ENCODE results near the gene GMDS.

The GMDS gene

DNA sequence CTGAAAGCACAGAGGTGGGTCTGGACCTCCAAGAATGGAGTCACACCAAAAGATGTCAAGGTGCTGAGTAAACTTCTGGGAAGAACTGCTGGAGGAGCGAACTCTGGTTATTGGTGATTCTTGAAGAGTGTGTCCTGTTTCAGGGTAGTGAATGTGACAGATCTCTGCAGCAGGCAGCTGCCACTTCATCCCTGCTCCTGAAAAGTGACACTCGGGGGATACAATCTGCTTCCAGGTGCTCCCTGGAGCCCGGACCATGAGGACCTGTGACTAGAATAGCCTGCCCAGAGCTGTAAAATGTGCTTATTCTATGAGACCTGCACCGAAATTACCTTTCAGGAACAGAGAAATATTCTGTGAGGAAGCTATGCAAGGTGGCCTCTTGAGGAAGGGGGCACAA, 444.6 kb downstream of the GMDS start:
- no peak for DNase-seq (ENCODE audit: low read depth)

DNA sequence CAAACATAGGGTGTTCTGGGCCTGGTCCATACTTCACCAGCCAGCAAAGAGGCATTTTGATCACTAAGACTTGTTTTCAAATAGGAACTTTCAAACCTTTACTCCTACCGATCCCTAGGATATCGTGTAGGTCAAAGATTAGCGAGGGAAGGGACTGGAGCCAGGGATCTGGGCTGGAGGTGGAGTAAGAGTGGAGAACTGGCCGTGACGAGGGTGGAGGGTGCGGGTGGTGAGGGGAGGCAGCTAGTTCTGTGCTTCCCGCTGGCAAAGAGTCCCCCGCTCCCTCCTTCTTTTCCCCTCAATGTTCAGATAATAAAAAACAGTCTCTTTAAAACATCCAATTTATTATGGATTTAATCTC, 446.5 kb downstream of the GMDS start:
- no peak for DNase-seq (ENCODE audit: low read depth)

DNA sequence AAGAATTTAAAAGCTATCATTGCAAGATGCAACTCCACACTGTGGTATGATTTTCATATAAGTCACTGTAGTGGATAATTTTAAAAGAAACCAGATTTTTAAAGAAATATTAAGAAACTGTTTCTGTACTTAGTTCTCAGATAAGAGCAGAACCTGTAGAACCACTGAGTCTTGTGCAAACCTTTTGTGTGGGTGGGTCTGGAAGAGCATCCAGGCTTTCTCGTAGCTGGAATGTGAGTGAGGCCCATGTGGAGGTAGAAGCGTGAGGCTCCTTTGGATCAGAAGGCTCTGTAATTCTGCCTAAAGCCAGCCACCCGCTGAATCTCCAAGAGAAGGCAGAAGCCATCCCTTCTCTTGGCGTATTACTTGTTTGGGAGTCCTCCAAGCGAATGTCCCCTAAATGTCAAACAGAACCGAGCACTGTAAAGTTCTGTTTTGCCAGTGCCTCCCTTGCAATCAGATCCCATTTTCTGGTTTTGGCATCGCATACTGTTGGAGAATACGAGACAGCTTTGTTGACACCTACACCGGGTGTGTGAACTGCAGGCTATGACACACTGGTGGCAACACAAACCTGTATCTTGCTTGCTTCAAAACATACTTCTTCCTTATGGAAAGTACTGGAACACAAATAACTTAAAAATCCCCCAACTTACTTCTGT, 447.0 kb downstream of the GMDS start:
- DNase-seq (ENCODE audit: low read depth), result no peak

DNA sequence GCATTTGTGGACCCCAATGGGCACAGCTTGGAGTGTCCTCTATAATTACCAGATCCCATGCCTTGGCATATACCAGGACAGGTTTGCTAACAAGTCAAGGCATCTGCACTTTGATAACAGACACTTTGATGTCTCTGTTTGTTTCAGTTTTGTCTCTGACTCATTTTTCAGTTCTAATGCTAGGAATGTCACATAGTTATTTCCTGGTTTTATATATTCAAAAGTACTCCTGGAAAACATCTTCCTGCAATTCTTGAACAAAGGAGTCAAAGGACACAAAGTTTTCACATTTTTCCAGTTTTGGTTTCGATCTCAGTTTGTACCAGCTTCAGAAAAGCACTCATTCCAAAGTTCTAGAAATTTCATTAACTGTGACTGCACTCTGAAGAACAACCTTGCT, 447.6 kb downstream of the GMDS start:
- no peak for DNase-seq (ENCODE audit: low read depth)

DNA sequence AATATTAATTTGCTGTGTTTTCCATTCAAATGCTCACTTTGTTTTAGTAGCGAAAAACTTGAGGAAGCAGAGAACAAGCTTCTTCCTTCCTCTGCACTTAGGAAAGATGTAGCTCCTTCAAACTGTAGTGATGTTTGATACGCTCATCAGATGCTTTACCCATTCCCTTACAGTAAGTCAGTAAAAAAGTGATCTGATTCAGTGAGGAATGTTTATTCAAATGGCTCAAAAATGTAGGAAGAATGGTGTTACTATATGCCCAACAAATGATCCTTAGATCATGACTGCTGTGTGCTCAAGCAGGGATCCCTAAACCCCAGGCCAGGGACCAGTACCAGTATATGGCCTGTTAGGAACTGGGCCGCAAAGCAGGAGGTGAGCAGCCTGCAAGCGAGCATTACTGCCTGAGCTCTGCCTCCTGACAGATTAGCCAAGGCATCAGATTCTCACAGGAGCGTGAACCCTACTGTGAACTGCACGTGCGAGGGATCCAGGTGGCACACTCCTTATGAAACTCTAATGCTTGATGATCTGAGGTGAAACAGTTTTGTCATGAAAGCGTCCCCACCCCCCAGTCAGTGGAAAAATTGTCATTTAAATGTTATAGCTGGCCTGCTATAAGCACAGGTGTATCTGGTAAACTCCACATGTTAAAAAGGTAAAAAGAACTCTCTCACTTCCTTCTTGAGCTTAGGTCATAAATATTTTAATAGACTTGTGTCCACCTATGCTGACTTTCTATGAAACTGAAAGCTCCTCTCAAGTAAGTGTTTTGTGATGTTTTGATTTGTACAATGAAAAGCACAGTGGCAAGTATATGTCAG, 448.5 kb downstream of the GMDS start:
- DNase-seq (ENCODE audit: low read depth), result no peak

DNA sequence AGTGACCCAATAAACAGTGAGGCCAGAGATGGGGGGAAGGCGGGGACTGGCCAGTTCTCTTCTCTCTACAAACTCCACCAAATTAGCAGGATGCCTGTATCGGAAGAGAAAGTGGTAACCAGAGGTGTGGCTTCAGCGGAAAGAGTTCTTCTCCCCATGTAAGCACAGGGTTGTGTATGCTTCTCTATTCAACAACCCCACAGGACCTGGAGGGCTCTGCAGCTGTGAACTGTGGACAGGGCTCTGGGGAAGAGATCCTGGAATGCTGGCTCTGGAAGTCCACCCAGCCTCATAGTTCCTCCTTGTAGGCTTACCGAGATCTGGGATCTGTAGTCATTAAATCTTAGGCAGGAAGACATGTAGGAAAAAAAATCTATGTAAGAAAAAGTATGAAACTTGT, 449.5 kb downstream of the GMDS start:
- no peak for DNase-seq (ENCODE audit: low read depth)

DNA sequence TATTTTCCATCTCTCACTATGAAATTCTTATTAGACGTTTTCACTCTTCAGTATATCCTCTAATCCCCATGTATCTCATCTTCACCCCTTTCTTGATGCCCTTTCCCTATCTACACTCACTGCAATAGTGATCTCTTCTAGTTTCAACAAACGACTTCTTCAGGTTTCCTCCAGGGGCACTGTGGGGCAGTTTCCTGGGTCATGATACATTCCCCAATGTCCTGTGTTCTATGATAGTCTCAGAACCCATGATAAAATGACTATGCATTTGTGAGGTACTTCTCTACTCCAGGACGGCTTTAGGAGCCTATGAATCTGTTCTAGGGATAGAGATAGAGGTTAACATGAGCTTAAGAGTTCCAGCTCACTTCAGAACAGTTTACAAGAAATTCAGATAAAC, 452.4 kb downstream of the GMDS start:
- DNase-seq (ENCODE audit: low read depth), result no peak

DNA sequence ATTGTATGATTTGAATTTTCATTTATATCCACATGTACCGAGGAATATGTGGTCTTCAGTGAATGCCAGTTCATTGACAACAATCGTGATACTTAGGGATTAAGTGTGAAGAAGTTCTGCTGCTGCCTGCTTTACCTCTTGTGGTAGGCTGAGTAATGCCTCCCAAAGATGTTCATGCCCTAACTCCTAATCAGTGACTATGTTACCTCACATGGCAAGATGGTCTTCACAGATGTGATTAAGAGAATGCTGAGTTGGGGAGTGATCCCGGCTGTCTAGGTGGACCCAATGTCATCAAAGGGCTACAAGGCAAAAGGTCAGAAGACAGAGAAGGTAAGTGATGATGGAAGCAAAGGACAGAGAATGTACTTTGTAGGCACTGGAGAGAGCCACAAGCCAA, 454.7 kb downstream of the GMDS start:
- no peak for DNase-seq (ENCODE audit: low read depth)

DNA sequence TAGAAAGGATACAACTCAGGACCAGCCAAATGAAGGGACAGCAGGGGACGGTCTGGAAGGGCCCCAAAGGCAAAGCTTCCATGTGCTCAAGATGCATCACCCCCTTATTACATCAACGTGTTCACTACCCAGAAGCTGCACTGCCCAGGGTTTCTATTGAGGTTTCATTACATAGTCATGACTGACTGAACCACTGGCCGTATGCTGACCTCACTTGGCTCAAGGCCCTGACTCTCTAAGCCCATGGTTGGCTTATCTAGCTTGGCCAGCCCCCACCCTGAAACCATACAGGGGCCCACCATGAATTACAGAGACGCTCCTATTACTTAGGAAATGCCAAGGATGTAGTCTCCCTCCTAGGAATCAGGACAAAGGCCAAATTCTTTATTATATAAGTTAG, 456.3 kb downstream of the GMDS start:
- no peak for DNase-seq (ENCODE audit: low read depth)

DNA sequence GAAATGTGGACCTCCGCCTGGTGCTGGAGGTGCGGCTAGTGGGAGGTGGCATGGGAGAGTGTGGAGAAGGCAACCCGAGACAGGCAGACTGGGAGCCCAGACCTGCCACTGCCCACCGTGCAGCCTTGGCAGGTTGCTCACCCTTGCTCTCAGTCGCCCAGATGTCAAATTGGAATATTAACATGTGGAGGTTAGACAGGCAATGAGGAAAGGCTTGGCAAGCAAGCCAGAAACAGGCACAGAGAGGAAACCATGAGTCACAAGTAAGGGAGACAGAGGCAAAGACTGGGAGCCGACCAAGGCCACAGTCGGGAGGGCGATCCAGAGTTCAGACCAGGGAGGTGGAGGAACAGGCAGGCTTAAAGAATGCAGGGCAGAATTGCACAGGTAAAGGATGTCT, 457.5 kb downstream of the GMDS start:
- no peak for DNase-seq (ENCODE audit: low read depth)

DNA sequence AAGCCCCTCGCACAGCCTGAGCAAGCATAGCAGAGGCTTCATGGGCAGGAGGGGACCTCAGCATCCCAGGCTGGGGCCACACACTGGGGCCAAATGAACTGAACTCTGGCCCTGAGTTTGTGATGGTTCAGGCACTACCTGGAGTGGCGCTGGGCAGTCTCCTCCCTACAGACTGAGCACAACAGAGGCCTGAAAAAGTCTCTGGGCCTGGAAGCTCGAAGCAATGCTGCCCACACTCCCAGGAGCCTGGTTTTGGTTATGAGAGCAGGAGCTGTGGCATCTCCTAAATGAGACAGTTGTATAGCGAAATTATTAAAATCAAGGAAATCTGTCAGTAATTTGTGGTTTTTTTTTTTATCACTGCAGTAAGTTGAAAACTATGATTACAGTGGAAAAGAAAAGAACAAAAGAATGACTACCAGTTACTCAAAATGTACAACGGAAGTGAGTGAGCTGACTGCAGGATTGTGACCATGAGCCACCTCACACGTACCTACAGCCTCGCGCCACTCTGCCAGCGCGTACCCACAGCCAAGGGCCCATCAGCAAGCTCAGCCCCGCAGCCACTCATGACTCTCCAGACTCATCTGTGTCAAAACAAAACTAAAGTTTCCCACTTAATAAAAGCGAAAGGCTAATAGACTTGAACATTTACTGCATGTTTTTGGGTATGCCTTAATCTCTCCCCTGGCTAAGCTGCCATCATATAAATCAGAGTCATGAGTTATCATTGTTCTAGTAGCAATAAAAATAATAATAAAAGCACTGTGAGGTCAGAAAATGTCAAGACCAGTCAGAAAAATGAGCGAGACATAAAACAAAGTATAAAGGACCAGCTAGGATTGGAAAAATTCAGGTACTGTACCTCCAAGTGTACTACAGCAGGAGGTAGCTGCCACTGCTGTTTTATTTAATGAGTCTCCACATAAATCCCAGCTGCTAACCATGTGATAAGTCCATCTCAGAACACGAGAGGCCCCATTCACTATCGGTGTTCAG, 458.7 kb downstream of the GMDS start:
- no peak for DNase-seq (ENCODE audit: low read depth)

DNA sequence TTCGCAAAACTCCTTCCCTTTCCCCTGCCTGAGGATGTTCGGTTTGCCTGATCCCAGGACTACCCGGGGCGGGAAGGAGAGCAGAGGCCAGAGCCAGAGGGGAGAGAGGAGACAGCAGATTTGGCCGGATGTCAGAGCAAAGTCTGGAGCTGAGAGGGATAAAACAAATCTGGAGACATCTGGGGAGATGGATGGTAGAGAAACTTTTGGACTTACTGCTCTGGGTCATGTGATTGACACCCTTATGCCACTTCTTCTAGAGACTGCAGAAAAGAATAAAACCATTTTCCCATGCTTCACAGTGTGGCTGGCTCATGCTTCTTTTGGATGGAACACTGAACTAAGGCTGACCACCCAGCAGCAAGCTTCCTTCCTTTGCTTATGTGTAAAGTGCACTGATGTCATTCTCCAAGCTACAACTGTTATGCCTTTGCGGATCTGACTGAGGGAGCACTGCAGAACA, 461.0 kb downstream of the GMDS start:
- no peak for DNase-seq (ENCODE audit: low read depth)

DNA sequence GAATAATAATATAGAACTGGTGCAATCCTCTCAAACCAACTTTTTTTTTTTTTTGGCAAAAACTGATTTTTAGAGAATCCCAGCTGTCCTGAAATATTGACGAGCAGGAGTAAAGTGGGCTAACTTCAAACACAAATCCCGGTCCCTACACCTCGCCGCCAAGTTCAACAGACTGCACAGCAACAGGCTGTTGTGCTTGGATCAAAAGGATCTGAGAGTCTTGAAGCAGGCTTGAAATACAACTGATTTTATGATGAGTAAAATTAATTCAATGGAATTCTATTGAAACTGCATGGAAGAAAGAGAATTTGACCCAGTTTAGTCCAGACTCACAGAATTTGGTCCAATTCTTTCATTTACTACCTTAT, 463.6 kb downstream of the GMDS start:
- no peak for DNase-seq (ENCODE audit: low read depth)

DNA sequence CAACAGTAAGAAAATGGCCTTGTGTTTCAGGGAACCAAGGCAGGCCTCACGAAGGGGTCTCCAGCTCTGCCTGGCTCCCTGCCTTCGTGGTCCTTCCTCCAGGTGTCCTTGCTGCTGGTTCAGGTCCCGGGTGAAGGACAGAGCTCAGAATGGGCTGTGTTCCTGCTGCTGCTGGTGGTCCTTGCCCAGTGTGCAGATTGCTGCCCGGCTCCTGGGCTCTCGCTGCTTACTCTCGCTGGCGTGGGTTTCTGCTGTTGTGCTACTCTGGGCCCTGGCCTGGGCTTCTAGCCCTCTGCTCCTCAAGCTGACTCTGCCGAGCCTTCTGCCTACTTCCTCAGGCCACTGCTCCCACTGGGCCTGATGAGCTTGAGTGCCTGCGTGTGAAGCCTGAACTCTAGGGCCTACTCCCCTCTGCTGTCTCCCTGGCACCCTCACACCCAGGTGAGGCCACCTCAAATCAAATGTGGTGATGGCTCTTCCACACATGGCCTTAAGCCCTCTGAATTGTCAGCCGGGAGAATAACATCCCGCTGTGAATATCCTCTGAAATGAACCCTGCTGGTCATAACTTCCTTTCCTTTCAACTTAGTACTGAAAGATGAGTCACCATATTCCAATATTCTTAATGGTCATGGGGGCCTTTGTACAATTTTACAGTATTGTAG, 464.1 kb downstream of the GMDS start:
- DNase-seq (ENCODE audit: low read depth), result no peak

DNA sequence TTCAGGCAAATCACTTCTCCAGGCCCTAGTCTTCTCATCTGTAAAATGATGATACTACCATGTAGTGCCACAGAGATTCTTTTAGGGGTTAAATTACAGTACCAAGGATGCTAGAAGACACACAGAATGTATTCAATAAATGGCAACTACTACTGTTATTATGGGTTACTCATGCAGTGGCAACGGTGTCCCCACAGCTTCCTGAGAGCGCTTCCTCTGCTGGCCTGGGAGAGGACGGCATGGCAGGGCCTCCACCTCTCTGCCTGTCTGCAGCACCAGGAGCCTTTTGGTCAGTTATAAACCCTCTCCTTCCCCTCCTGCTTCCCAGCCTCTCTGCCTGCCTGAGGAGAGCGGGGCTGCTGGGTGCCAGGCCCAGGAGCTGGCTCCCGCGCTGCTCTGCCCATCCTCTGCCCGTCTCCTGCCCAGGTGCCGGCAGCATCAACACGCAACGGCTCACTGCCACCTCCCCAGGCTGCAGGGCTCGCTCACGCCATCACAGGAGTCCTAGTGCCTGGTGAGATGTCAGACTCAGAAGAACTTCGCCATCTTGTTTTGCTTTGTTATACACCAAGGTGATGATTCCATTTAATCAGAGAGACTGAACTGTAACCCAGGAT, 465.0 kb downstream of the GMDS start:
- DNase-seq (ENCODE audit: low read depth), result no peak

DNA sequence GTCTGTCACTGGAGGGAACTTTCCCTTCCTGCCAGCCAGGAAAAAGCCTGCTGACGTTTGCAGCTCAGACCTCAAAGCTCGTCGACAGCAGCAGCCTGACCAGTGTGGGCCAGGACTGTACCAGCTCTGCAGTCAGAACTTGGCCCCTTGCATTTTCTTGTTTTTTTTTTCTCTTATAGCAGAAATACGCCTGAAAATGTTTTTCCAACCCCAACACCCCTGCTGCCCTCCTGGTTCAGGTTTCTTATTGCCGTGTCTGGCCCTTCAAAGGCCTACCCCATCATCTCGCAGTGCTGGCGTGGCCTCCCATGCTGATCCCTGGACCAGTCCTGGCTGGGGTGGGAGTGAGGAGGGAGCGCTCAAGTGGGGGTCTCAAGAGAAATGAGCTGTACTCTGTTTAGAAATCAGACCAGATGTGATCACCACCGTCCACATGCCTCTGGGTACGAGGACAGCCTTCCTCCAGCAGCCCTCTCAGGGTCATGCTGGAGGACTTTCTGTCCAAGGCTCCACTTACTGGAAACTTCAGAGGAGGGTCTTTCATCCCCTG, 466.6 kb downstream of the GMDS start:
- no peak for DNase-seq (ENCODE audit: low read depth)

DNA sequence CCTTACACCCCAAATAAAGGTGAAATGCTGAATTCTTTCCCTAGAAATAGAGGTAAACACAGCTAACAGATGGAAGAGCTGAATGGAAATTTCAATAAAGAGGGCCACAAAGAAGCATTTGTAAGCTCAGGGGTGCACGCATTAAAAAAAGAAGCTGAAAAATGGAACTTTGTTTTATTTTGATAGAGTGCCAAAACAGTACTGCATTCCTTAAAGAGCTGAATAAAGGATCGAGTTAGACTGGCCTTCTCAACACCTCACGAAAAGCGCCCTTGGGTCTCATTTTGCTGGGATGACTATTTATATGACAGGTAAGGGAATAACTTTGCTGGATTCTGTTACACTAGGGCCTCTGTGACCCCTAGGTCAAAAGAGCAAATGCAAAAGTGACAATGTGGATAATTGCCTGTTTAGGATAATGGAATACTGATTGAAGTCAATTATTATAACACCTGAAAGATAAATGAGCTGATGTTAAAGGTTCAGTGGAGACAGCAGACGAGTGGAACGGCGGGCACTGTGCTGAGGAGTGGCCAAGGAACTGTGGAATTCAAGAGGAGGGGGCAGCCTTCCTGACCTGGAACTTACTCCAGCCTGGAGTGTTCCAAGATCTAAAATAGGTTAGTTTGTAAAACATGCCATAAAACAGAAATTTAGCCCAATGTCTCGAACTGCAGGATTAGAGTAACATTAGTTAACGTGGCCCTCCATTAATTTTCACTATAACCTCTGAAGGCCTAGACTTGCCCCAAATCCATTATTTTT, 467.3 kb downstream of the GMDS start:
- DNase-seq (ENCODE audit: low read depth), result no peak

DNA sequence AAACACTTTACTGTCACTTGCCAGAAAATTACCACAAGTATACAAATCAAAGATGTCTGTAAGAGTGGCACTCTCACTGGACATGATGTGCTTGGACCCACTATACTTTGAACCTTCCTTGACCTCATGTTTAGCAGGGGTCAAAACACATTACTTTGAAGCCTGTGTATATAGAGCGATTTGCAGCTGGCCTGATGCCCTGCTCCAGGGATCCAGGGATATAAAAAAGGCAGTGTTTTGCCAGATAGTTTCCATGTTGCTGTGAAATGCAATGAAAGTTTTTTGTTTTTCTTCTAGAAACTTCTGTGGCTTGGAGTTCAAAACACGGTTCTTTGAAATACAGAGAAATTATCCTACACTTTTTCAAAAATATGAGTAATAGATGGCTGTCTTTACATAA, 470.0 kb downstream of the GMDS start:
- DNase-seq (ENCODE audit: low read depth), result no peak

DNA sequence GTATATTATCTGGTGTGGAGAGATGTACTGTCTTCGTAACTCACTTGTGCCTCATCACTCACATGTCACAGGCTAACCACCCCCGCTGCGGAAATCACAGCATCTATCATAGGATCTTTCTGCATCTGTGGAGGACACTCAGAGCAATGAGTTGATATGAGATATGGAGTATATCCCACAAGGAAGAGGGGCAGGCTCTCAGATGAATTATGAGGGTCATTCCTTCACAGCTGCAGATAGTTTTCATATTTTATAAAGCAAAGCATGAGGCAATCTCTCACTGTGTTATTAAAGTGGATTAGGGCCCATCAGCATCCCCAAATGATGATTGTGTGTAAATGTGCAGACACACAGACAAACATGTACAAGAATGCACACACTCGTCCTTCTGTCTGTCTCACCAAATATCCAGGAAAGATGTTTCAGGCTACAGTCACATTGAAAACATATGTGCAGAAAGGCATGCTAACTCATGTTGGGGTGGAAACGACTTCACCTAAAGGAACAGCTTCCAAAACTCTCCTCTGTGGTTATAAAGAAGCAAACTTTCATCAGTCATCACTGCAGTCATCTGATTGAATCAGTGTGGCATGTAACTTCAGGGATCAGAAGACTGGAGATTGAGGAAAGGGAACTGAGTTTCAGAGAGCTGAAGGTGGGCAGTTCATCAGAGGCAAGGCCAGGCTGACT, 471.0 kb downstream of the GMDS start:
- no peak for DNase-seq (ENCODE audit: low read depth)

DNA sequence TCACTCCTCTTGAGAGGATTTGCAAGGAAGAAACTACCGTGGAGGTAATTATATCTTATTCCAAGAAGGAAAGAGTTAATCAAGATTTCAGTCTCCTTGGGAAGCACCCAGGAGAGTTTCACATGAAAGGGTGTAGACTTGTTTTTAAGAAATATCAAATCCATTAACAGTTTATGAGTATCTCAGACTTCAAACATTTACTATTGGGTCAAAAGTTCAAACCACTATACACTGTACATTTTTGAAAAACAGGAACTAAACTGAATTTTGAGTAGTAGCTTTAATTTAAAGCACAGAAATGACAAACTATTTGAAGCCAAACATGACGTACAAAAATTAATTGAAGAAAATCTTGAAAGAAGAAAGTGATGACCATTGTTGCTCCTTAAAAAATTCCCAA, 471.7 kb downstream of the GMDS start:
- DNase-seq (ENCODE audit: low read depth), result no peak

Measured in stimulated activated CD4-positive, alpha-beta T cell treated with anti-CD3 and anti-CD28 coated beads, Interleukin-2, amount 100 ng/mL, for 4 hours (primary cell).